DLD1 (cell line): ENCODE measurements around the gene THSD7A.

ENCODE experiments used
- in situ Hi-C: cut with HindIII; loops from 2 replicates; pipeline ENCODE4 v1.10.0; 2017; ENCODE audit warnings: low sequenced_read_pairs

The THSD7A gene

GRCh38 chr7:11592699-11593098 is 239.3 kb downstream of the THSD7A start:
- in situ Hi-C loops: no loop called here

- in situ Hi-C loops: no loop called here
Measured at GRCh38 chr7:11591943-11592342, 240.1 kb downstream of the THSD7A start.

GRCh38 chr7:11591055-11591633 is 240.9 kb downstream of the THSD7A start:
- in situ Hi-C loops: no loop called here

DNA sequence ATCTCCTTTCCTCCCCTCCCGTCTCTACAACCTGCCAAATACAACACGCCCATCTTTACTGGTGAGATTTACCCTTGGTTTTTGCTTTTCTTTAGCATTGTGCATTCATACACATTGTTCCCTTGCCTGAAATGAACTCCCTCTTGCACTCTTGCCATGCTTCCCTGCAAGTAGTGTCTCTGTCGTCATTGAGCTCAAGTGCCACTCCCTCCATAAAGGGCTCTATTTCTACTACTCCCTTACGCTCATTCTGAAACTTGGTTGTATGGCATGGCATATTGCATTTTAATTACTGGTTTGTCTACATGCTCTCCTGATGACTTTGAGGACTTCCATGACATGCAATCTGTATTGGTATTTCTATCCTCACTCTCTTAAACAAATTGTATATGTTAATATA is 242.7 kb downstream of the THSD7A start:
- in situ Hi-C loops: no loop called here

- in situ Hi-C loops: no loop called here
Measured at GRCh38 chr7:11587814-11588213, 244.2 kb downstream of the THSD7A start.

DNA sequence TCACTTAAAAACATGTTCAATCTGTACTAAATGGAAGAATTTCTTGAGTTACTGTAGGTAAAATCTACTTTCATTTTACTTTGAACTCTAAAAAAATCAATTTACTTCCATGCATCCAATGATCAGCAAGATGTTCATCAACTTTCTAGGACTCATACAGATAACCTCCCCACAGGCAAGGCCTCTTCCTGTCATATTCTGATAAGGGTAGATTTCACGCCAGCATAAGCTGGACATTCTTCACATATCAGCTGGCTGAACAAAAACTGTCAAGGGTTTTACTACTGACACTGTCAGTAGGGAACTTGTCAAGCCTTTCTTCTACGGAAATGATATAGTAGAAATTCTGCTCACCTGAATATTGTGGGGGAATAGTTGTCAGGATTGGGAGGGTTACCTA is 244.9 kb downstream of the THSD7A start:
- in situ Hi-C loops: no loop called here

GRCh38 chr7:11584406-11585031 is 247.5 kb downstream of the THSD7A start:
- in situ Hi-C loops: no loop called here

DNA sequence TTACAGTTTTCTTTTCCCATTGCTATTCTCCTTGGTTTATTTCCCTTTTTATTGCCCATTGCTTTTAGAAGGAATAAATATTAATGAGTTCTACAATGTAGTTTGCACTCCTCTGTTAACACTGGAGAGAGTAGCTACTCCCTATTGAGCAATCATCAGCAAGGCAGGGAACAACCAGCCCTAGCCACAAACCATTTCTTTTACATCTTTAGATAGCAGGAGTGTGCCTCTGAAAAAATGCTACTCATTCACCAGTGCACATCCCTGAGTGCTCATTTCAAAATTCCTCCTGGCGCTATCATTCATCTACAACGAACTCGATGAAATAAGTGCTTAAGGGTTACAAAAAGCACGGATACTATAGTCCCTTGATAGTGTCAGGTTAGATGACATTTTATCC is 252.9 kb downstream of the THSD7A start:
- in situ Hi-C loops: no loop called here

- in situ Hi-C loops: no loop called here
Measured at GRCh38 chr7:11576310-11576709, 255.7 kb downstream of the THSD7A start.

DNA sequence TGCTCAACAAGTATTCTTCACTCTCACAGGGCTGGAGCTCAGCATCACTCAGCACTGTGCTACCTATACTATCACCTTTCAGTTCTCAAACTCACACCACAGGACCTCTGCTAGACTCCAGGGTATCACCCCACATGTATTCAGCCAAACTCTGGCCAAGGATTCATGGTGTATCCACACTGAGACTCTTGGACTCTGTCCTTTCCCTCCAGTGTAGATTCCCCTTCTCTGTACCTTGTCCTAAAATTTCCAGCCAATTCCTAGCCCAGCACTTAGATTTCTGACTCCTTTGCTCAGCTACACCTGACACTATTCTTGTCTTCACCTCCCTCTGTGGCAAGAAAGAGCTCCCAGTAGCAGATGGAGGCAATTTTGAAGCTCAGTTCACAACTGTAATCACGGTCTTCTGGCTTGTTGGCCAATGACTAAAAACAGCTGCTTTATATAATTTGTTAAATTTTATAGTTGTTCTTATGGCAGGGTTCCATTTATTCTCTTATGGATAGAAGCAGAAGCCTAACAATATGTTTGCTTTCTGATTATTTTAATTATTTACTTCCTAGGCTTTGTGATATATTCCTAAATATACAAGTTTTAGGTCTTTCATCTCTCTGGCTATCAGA is 258.8 kb downstream of the THSD7A start:
- in situ Hi-C loops: no loop called here

GRCh38 chr7:11570922-11571550 is 261.0 kb downstream of the THSD7A start:
- in situ Hi-C loops: no loop called here

GRCh38 chr7:11570205-11570604 is 261.8 kb downstream of the THSD7A start:
- in situ Hi-C loops: no loop called here

GRCh38 chr7:11567571-11567970 is 264.4 kb downstream of the THSD7A start:
- in situ Hi-C loops: no loop called here

DNA sequence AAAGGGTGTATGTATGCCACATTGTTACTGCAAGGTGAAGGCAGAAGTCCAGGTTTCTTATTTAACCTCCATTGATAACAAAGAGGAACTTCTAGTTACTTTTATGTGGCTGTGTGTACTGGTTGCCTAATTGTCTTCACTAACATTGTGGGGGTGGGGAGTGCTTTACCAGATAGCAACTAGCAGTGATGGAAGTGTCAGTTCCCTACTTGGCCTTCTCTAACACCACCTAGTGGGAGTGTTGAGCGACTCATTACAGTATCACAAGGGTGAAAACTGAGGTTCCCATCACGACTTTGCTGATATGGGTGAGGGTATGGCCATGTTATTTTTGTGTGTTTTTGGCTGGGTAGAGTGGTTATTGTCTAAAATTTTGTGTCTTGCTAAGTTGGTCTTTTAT is 274.4 kb downstream of the THSD7A start:
- in situ Hi-C loops: no loop called here

DNA sequence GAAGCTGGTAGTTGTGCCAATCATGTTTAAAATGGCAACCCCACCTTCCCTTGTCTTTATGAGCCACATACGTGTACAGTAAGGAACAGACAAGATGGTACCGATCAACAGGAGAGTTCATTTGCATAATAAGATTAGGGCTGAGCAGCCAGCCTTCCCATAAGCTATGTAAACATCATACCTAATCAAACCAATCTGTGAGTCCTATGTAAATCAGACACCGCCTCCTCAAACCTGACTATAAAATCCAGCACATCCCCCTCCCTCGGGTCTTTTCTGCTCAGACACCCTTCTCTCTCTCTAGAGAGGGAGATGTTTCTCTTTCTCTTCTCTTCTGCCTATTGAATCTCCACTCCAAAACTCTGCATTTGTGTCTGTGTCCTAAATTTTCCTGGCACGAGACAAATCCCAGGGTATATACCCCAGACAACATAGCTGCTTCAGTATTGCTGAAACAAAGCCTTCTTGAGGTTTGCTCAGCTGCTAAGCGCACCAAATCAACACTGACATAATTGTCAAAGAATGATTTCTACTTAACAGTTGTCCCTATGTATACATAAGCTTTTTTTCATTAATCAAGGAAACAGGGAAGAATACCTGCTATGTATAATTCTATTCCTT is 279.2 kb downstream of the THSD7A start:
- in situ Hi-C loops: no loop called here

- in situ Hi-C loops: no loop called here
Measured at GRCh38 chr7:11551470-11551869, 280.5 kb downstream of the THSD7A start.

DNA sequence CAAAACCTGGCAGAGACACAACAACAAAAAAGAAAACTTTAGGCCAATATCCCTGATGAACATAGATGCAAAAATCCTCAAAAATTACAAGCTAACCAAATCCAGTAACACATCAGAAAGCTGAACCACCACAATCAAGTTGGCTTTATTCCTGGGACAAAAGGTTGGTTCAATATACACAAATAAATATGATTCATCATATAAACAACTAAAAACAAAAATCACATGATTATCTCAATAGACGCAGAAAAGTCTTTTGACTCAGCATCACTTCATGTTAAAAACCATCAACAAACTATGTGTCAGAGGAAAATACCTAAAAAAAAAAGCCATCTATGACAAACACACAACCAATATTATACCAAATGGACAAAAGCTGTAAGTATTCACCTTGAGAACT is 283.5 kb downstream of the THSD7A start:
- in situ Hi-C loops: no loop called here

- in situ Hi-C loops: no loop called here
Measured at GRCh38 chr7:11541330-11541729, 290.7 kb downstream of the THSD7A start.

DNA sequence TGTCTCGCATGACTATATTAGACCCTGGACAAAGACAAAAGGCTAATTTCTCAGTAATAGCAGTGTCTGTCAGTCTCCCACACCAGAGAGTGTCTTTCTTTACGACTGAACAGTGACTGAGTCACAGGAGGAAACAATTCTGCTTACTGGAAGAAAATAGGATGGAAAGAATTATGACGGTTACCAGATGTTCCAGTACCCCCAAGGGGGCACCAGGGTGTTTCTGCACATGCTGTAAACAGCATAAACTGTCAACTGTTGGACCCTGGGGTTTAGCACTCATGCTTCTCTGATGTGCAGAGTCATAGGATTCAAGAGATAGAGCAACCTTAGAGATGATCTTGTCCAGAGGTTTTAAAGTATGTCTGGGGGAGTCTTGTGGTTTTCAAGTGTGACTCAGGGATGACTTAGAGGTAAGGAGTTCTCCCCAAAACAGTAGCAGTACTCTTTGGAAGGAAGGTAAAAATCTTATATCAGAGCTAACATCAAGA is 291.7 kb downstream of the THSD7A start:
- in situ Hi-C loops: no loop called here

- in situ Hi-C loops: no loop called here
Measured at GRCh38 chr7:11539853-11540252, 292.1 kb downstream of the THSD7A start.

DNA sequence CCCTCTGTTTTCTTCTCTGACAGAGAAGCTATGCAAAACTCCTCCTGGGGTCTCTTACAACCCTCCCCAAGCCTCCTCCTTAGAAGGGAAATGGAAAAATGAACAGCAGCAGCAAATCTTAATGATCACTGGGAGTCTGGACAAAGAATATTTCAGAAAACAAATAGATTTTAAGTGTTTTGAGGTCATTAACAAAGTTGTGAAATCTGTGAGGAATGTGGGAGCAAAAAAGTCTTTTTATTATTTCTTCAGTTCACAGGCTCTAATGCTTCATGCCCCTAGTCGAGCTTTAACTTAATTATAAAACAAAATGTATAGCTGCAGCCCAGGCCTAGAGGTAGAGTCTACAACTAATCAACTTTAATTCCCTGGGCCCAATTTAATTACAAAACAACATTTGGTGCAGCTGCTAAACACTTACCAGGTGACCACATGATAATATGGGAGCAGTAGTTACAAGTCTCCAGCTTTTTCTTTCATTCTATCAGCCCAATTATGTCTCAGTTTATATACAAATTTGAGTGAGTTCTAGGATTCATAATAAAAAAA is 293.2 kb downstream of the THSD7A start:
- in situ Hi-C loops: no loop called here
